ENCODE measurements around the gene ZBTB46.
"Not testable (repeated sequence)": the region's sequence is repeated elsewhere in the genome, so short reads cannot be mapped to it uniquely, and the experiment has no call there.

ZBTB46 gene

GRCh38 chr20:63732118-63733095 lies 98.7 kb downstream of the ZBTB46 start:
- DNase-seq = no peak

- no peak for DNase-seq
Observed at GRCh38 chr20:63731410-63731809, 99.7 kb downstream of the ZBTB46 start.

GRCh38 chr20:63730189-63730733 lies 100.8 kb downstream of the ZBTB46 start:
- DNase-seq = not testable (repeated sequence)

- not testable (repeated sequence) for DNase-seq
Observed at GRCh38 chr20:63722967-63723622, 108.0 kb downstream of the ZBTB46 start.

- DNase-seq = no peak
Observed at GRCh38 chr20:63718996-63719395, 112.1 kb downstream of the ZBTB46 start.

- no peak for DNase-seq
Observed at GRCh38 chr20:63714858-63715257, 116.2 kb downstream of the ZBTB46 start.

- no peak for DNase-seq
Observed at GRCh38 chr20:63712191-63712590, 118.9 kb downstream of the ZBTB46 start.

GRCh38 chr20:63711085-63711645 lies 119.9 kb downstream of the ZBTB46 start:
- DNase-seq = no peak

- no peak for DNase-seq
Observed at GRCh38 chr20:63709149-63709527, 121.9 kb downstream of the ZBTB46 start.

- DNase-seq = no peak
Observed at GRCh38 chr20:63708301-63709148, 122.5 kb downstream of the ZBTB46 start.

- DNase-seq = peak; percentile 90
Observed at GRCh38 chr20:63707558-63708300, 123.3 kb downstream of the ZBTB46 start, which contains the start of the genes ARFRP1 and ZGPAT. ARFRP1 (minus strand) TSS chr20:63707976; CDS start chr20:63707091, 885 bp downstream. ZGPAT (plus strand) TSS chr20:63708039; CDS start chr20:63708581, 542 bp downstream.

- peak; percentile 70 for DNase-seq
Observed at GRCh38 chr20:63706852-63707557, 124.1 kb downstream of the ZBTB46 start.

- DNase-seq = no peak
Observed at GRCh38 chr20:63706027-63706695, 124.9 kb downstream of the ZBTB46 start.

GRCh38 chr20:63705232-63706026 lies 125.6 kb downstream of the ZBTB46 start:
- DNase-seq = no peak

- no peak for DNase-seq
Observed at GRCh38 chr20:63704749-63705117, 126.3 kb downstream of the ZBTB46 start.

- DNase-seq = no peak
Observed at GRCh38 chr20:63703976-63704748, 126.9 kb downstream of the ZBTB46 start.

- DNase-seq = no peak
Observed at GRCh38 chr20:63703471-63703975, 127.5 kb downstream of the ZBTB46 start.

- DNase-seq = no peak
Observed at GRCh38 chr20:63702751-63703470, 128.2 kb downstream of the ZBTB46 start.

All from activated CD8-positive, alpha-beta memory T cell treated with anti-CD3 and anti-CD28 coated beads, Interleukin-2, amount 50 U/mL, for 4 hours (primary cell).